ENCODE data around the gene HDAC6.

- TF ChIP-seq POLR2A (IDR thresholded peaks at IDR 0.05; ENCODE audit: low read depth, low read length): no peak
- TF ChIP-seq CTCF (IDR thresholded peaks at IDR 0.05; ENCODE audit: extremely low read depth in 1 of 2, insufficient read depth in 1 of 2, low read depth in 1 of 2, low read length in 2 of 2): peak in 1 of 2 donors; percentile 8
- TF ChIP-seq EZH2 (IDR thresholded peaks at IDR 0.05; ENCODE audit: borderline replicate concordance, low read depth, low read length, severe bottlenecking): no peak
- TF ChIP-seq FOS (IDR thresholded peaks at IDR 0.05; ENCODE audit: borderline replicate concordance, insufficient read depth, low read length): no peak
- TF ChIP-seq POLR2AphosphoS5 (IDR thresholded peaks at IDR 0.05; ENCODE audit: insufficient read depth, low read depth, low read length): no peak
- TF ChIP-seq MYC (IDR thresholded peaks at IDR 0.05; ENCODE audit: low read depth, low read length): no peak
- no peak for TF ChIP-seq JUN (IDR thresholded peaks at IDR 0.05; ENCODE audit: borderline replicate concordance, insufficient read depth, insufficient read length, low read depth)
- TF ChIP-seq MAX (IDR thresholded peaks at IDR 0.05; ENCODE audit: insufficient read depth, insufficient read length): no peak
- TF ChIP-seq GATA2 (IDR thresholded peaks at IDR 0.05; ENCODE audit: insufficient read depth, insufficient read length, low read depth, low read length): no peak
Observed at GRCh38 chrX:48826135-48826875, 24.4 kb downstream of the HDAC6 start, which contains the start of gene ERAS.
